GM11168 (cell line): ENCODE data around the gene EIF5.
"Not testable (repeated sequence)": the region's sequence is repeated elsewhere in the genome, so short reads cannot be mapped to it uniquely, and the experiment has no call there.

Experiments
- in situ Hi-C: fragments of 300-500 bp; cut with MboI; formaldehyde crosslinking; loops from one replicate; pipeline ENCODE4 v1.12.0; 2022; ENCODE audit warnings: low sequenced_read_pairs; ENCODE audit not compliant: unreplicated experiment

Gene EIF5

GRCh38 chr14:103332143-103332919 lies 1.7 kb upstream of the EIF5 start:
- in situ Hi-C loops: no loop called here

GRCh38 chr14:103334644-103335622 lies 896 bp downstream of the EIF5 start:
- in situ Hi-C loops: no loop called here

- in situ Hi-C loops: no loop called here
Observed at GRCh38 chr14:103336191-103336590, 2.2 kb downstream of the EIF5 start.

GRCh38 chr14:103337794-103338193 lies 3.8 kb downstream of the EIF5 start:
- in situ Hi-C loops: no loop called here

GRCh38 chr14:103339561-103339960 lies 5.5 kb downstream of the EIF5 start:
- in situ Hi-C loops: no loop called here

GRCh38 chr14:103340480-103341212 lies 6.6 kb downstream of the EIF5 start:
- in situ Hi-C loops: no loop called here

- in situ Hi-C loops: no loop called here
Observed at GRCh38 chr14:103341250-103342129, 7.5 kb downstream of the EIF5 start.

GRCh38 chr14:103343164-103343879 lies 9.3 kb downstream of the EIF5 start:
- in situ Hi-C loops: no loop called here

- in situ Hi-C loops: no loop called here
Observed at GRCh38 chr14:103343905-103344797, 10.1 kb downstream of the EIF5 start.

- in situ Hi-C loops: no loop called here
Observed at GRCh38 chr14:103346286-103346685, 12.2 kb downstream of the EIF5 start.

- in situ Hi-C loops: no loop called here
Observed at GRCh38 chr14:103347091-103347815, 13.2 kb downstream of the EIF5 start.

- in situ Hi-C loops: no loop called here
Observed at GRCh38 chr14:103348154-103348553, 14.1 kb downstream of the EIF5 start.

- in situ Hi-C loops: no loop called here
Observed at GRCh38 chr14:103349982-103350381, 15.9 kb downstream of the EIF5 start.

- in situ Hi-C loops: no loop called here
Observed at GRCh38 chr14:103353362-103353761, 19.3 kb downstream of the EIF5 start.

GRCh38 chr14:103354141-103354540 lies 20.1 kb downstream of the EIF5 start:
- in situ Hi-C loops: no loop called here

GRCh38 chr14:103356024-103356682 lies 22.1 kb downstream of the EIF5 start:
- in situ Hi-C loops: no loop called here

GRCh38 chr14:103357552-103357951 lies 23.5 kb downstream of the EIF5 start:
- in situ Hi-C loops: not testable (repeated sequence)
